ES-I3 (cell line): ENCODE measurements around the gene FSTL4.

Experiments used
- H3K36me3 ChIP-seq: 2 replicates; pipeline ENCODE4 v1.6.1; 2013; ENCODE audit warnings: mild to moderate bottlenecking, low read length, control low read depth, moderate library complexity; ENCODE audit not compliant: insufficient read depth
- H3K4me1 ChIP-seq: 2 replicates; pipeline ENCODE4 v1.6.1; 2013; ENCODE audit warnings: mild to moderate bottlenecking, control low read depth, low read length; ENCODE audit not compliant: insufficient read depth
- H3K9ac ChIP-seq: 2 replicates; pipeline ENCODE4 v1.6.1; 2013; ENCODE audit warnings: low read depth, mild to moderate bottlenecking, low read length, moderate library complexity
- H3K9me3 ChIP-seq: 2 replicates; pipeline ENCODE4 v1.6.1; 2013; ENCODE audit warnings: mild to moderate bottlenecking, low read length, moderate library complexity; ENCODE audit not compliant: control insufficient read depth, insufficient read depth

Gene FSTL4

DNA sequence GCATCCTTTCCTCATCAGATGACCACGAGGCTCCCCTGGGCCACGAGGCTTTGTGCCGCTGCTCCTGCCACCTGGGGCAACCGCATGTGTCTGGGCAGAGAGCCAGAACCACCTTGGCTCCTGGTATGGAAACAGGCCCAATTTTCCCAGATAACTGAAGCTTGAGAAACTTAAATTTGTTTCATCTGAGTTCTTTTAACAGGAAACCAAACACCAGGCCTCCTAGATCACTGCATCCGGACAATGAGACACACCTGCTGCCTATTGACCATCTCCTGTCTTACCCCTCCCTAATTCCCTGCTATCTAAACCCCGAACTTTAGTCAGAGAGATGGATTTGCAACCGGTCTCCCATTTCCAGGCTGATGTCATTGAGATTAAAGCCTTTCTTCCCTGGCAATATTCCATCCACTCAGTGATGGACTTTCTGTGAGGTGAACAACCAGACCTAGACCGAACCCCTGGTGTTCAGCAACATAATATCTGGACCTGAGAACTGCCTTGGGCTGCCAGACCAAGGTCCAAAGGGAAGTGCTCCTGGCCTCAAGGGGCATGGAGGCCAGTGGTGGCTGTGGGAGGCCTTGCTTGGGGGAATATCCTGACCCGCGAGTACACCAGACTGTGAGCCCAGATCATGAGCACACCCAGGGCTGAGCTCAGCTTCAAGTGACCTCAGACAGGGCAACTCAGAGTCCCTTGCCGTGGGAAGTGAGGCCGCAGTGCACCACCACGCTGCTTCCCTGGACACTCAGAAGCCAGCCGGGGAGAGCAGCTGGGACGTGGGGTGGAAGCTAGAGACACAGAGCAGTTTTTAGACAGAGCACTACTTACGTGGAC lies 360.8 kb downstream of the FSTL4 start:
- H3K9ac ChIP-seq: peak overlapping the region; percentile 30
- H3K9me3 ChIP-seq: no peaks in the 10 kb centered on the region
- H3K36me3 ChIP-seq: no peaks in the 10 kb centered on the region
- H3K4me1 ChIP-seq: peaks cover 3% of the 10 kb centered on the region

DNA sequence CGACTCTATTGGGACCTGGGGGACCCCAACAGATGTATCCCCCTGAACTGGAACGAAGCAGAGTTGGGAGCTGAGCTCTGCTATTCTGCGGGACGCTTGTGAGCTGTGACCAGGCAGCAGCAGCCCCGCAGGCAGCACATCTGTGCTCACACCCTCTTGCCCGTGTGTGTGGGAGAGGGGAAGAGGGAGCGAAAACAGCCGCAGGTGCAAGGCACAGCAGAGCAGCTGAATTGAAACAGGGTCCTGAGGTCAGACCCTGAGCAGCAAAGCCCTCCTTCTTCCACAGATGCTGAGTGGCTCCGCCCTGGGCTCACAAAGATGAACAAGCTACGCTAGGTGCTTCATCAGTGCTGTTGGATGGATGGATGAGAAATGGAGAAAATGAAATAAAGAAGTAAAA lies 361.8 kb downstream of the FSTL4 start:
- Histone ChIP-seq H3K4me1 (peaks cover 11% of the 10 kb centered on the region), H3K36me3 (no peaks in the 10 kb centered on the region), H3K9me3 (no peaks in the 10 kb centered on the region), H3K9ac (no peak overlapping the region)

DNA sequence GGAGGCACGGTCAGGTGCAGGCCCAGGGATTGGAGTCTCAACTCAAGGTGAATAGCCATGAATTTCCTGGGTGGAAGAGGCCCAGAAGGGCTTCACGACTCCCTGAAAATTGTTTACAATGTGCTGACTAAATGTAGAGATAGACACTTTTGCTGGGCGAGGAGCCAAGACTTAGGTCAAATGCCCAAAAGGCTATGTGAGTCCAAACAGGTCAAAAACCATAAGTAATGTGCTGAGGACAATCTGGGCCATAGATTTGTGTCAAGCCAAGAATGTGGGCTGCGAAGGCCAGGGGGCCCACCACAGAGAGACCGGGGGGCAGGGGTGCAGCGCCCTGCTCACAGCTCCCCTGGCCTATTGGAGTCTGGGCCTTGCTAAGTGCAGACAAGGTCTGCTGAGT lies 362.7 kb downstream of the FSTL4 start:
- no peaks in the 10 kb centered on the region for H3K36me3 ChIP-seq
- H3K4me1 ChIP-seq: peaks cover 15% of the 10 kb centered on the region
- H3K9me3 ChIP-seq: no peaks in the 10 kb centered on the region
- H3K9ac ChIP-seq: no peak overlapping the region

DNA sequence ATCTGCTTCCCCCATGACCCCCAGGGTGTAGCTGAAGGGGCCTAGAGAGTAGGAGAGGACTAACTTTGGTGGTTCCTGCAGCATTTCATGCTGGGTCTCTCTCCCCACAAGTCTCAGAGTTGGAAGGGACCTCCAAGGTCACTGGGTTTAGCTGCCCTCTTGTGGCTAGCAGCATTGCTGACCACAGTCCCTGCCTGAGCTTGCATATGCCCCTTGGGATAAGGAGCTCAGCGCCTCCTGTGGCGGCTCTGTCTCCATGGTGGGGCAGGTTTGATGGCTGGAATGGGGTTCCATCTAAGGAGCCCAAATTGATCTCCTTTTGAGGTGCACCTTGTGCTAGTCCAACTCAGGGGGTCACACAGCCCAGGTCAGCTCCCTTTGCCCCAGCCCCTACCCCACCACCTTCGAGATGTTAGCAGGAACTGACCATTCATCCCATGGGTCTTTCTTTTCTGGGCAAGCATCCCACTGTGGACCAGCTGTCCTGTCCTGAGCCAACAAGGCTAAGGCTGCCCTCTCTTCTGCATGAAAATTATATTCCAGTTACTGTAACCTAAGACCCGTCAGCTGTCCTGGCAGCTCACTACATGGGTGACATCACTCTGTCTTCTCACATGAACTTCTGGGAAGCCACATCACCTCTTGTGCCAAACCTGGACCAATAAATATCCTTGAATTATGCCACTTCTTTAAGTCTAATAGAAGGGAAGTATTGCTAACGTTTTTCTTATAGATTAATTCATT lies 364.3 kb downstream of the FSTL4 start:
- H3K36me3 ChIP-seq: no peaks in the 10 kb centered on the region
- peaks cover 15% of the 10 kb centered on the region for H3K4me1 ChIP-seq
- no peak overlapping the region for H3K9ac ChIP-seq
- H3K9me3 ChIP-seq: no peaks in the 10 kb centered on the region

DNA sequence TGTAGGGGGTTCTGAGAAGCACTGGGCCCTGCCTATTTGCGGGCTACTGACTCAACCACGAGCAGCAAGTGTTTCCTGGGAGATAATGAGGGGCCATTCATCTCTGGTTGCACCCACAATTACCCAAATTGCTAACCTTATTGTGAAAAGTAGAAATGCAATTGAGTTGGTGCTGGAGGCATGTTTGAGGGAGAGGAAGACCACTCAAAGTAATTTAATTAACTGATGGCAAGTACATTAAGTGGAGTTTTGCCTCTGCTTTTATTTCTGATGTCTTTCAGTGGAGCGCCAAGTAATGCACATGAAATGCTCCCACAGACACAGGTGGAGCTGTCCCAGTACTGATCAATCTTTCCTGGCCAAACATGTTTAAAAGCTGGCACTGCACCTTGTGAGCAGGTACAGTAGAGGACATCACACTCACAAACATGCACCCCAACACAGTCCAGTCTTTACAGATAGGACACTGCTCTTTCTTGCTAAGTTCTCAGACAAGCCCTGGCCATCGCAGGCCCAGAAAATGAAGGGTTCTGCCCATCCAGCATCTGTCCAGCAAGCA lies 365.1 kb downstream of the FSTL4 start:
- no peaks in the 10 kb centered on the region for H3K9me3 ChIP-seq
- no peaks in the 10 kb centered on the region for H3K36me3 ChIP-seq
- peaks cover 15% of the 10 kb centered on the region for H3K4me1 ChIP-seq
- no peak overlapping the region for H3K9ac ChIP-seq

DNA sequence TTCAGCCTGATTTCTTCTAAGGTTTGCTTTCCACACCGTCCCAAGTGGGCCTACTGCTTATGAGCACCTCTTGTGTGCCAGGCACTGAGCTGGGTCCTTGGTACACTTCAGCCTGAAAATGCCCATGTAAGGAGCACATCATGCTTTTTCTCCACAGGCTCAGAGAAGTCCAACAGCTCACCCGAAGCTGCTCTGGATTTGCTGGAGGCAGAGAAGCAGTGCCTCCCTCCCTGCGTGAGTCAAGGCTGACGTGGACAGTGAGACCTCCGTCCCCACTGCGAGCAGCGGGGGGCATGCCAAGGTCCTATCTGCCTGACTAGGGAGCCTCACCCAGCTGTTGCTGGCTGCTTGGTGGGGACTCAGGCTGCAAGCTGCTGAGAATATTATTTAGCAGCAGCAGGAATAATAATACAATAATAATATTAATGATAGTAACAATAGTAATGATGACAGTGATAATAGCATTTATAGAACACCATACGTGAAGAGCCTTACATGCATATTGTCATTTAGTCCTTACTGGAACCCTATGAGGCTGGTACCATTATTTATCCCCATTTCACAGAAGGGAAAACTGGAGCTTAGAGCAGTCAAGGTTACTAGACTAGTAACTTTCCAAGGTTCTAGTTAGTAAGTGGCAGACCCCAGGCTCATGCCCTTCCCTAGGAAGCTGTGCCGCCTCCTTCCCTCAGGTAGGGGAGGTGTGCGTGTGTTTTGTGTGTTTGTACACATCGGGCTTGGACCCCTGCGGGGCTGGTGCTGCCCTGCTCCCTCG lies 365.8 kb downstream of the FSTL4 start:
- no peak overlapping the region for H3K9ac ChIP-seq
- no peaks in the 10 kb centered on the region for H3K36me3 ChIP-seq
- H3K9me3 ChIP-seq: no peaks in the 10 kb centered on the region
- H3K4me1 ChIP-seq: peaks cover 12% of the 10 kb centered on the region; the same call in 1 of the 2 replicates

DNA sequence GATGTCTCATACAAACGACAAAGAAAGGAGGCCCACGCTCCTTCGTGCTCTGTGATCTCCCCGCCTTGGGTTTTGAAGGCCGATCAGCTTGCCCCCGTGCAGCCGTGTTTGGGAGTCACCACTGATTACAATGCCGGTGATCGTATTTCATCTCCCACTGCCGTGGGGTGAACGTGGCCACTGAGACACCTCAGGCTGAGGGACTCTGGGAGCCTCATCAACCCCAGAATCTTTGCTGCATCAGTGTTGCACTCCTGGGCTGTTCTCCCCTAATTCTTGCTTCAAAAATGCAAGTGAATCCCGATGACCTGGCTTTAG lies 366.3 kb downstream of the FSTL4 start:
- no peaks in the 10 kb centered on the region for H3K9me3 ChIP-seq
- no peaks in the 10 kb centered on the region for H3K36me3 ChIP-seq
- no peak overlapping the region for H3K9ac ChIP-seq
- H3K4me1 ChIP-seq: peaks cover 12% of the 10 kb centered on the region; the same call in 1 of the 2 replicates

DNA sequence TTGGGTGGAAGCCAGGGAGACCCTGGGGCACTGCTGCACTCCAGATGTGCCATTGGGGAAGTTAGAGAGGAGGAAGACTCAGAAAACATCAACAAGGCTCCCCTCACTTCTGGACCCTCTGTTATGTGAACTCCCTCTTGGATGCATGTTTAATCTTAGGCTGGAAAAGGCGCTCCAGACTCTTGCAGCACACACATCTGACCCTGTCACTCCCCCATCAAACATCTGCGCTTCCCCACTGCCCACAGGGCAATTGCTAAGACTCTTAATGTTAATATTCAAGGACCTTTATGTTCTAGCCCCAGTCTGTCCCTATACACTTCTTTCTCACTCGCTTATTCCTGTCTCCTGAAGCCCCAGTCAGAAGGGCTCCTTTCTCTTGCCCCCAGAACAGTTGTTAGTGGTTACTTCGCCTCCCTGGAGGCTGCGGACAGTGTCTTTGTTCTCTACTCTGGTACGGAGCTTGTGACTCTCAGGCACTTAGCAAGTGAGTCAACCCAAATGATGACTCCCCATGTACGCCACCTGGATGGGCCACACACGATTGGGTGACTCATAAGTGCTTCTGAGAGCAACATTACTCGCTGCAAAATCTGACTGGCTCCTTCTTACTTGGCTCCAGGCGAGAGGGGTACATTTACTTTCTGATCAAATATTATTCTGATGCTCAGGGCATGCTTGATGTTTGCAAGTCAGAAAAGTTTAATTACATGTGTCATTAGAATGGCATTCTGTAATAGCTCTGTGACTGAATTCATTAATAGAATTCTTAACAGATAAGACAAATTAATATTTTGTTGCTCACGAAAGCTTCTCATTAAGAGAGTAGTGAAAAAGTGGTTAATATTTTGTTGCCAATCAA lies 366.9 kb downstream of the FSTL4 start:
- H3K4me1 ChIP-seq: peaks cover 12% of the 10 kb centered on the region; the same call in 1 of the 2 replicates

DNA sequence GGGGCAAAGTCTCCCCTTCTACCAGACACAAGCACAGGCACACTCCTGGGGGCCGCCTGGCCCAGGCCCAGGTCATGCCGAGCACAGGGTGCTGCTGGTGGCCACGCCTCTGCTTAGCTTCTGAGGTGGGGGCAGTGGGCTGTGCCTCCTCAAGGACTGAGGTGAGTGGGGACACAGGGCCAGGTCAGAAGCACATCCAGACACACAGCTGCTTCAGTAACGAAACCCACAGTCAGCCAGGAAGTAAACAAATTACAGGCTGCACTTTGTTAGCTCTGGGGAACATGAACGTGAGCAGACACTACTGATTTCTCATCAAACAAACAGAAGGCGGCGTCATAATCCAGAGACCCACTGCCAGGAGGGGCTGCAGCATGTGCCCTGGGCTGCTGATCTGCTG lies 368.1 kb downstream of the FSTL4 start:
- Histone ChIP-seq H3K36me3 (no peaks in the 10 kb centered on the region), H3K4me1 (peaks cover 12% of the 10 kb centered on the region; the same call in 1 of the 2 replicates), H3K9ac (no peak overlapping the region), H3K9me3 (no peaks in the 10 kb centered on the region)

More for the DNA sequence above, 366.9 kb downstream of the FSTL4 start:
- Histone ChIP-seq H3K36me3 (no peaks in the 10 kb centered on the region), H3K9ac (no peak overlapping the region), H3K9me3 (no peaks in the 10 kb centered on the region)

DNA sequence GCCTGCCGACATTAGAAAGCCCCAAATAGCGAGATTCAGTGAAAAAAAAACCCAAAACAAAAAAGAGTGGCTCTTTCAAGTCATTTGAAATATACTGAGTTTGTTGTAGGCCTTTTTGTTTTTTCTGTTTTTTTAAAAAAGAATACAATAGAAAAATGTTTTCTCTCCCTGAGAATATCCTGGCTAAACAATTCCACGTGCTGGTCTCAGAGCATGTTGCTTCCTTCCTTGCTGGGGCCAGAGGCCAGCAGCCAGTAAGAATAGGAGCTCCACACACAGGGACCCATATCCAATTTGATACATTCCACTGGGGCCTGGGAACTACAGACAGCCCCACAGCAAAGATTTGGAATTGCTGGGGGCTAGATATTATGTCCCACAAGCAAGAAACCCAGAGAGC lies 369.1 kb downstream of the FSTL4 start:
- Histone ChIP-seq H3K9me3 (no peaks in the 10 kb centered on the region), H3K36me3 (no peaks in the 10 kb centered on the region), H3K4me1 (peaks cover 12% of the 10 kb centered on the region; the same call in 1 of the 2 replicates), H3K9ac (no peak overlapping the region)

DNA sequence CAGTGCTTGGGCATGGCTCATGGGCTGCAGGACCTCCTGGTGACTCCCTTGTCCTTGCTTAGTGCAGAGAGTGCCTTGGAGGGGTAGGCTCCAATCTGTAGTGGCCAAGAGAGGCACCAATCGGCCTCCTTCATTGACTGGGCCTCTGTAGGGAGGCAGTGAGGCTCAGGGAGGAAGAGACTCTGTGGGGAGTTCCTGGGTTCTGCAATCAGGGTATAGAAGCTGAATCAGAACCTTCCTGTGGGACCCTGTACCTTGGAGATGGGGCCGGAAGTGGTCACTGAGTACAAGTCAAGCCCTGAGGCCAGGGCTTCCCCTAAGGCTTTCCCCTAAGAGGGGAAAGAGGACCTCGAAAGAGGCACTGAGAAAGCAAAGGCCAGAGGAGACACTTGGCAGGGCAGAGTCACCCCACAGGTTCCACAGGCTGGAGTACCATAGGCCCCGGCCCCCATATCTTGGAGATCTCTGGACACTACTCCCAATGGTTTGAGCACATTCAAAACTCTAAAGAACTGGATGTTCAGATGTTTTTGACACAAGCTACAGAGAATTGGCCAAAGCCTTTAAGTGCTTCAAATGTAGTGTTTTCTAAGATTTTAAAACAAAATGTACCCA lies 370.0 kb downstream of the FSTL4 start:
- Histone ChIP-seq H3K36me3 (no peaks in the 10 kb centered on the region), H3K9me3 (no peaks in the 10 kb centered on the region), H3K4me1 (peaks cover 12% of the 10 kb centered on the region; the same call in 1 of the 2 replicates), H3K9ac (no peak overlapping the region)

DNA sequence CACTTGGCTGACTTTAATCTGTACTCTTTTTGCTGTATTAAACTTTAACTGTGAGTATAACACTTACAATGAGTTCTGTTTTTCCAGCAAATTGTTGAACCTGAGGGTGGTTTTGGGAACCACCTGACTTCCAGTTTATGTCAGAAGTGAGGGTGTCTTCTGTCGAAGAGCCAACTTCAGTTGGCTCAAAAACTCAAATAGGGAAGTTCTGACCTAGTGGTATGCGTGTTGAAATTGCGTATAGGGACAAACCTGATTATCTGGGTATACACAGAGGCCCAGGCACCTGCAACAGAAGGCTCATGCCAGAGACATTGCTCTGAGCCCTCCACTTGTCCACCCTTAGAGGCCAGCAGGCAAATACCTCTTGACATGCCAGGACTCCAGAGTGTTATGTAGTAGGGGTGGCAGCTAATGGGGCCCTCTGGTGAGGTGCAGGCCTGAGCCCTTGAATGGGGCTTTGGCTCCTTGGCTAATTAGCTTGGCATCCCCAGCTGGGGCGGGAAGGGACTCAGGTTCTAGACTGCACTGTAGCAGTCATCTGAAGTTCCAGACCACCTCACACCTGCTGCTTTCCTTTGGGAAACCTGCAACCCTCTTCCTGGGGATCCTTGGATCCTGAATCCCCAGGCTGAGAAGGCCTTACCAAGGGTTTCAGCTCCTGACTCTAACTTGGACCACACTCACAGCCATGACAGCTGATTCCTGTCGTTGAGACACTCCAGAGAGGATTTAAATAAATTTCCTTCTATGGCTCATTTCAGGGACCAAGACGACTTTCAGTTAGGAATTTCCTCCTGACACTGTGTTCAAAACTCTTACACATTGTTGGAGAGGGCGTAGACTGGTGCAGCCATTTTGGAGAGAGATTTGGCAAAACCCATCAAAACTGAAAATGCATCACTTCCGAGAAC lies 370.9 kb downstream of the FSTL4 start:
- H3K4me1 ChIP-seq: peaks cover 12% of the 10 kb centered on the region; the same call in 1 of the 2 replicates
- no peaks in the 10 kb centered on the region for H3K9me3 ChIP-seq
- no peak overlapping the region for H3K9ac ChIP-seq
- H3K36me3 ChIP-seq: no peaks in the 10 kb centered on the region
